Measurements from ENCODE around the gene GFPT2. TPM values are rescaled to one million over a fixed set of nuclear protein-coding genes. Genes with fewer than 3 reads are reported as not detected.
A peak's percentile ranks its signal among the peaks of the same experiment; 100 is the strongest.

GFPT2 gene
- total and polyA plus RNA-seq, 2 of the 4 experiments (the other 2 are of a cell fraction), result 20.3 to 20.8 TPM

DNA sequence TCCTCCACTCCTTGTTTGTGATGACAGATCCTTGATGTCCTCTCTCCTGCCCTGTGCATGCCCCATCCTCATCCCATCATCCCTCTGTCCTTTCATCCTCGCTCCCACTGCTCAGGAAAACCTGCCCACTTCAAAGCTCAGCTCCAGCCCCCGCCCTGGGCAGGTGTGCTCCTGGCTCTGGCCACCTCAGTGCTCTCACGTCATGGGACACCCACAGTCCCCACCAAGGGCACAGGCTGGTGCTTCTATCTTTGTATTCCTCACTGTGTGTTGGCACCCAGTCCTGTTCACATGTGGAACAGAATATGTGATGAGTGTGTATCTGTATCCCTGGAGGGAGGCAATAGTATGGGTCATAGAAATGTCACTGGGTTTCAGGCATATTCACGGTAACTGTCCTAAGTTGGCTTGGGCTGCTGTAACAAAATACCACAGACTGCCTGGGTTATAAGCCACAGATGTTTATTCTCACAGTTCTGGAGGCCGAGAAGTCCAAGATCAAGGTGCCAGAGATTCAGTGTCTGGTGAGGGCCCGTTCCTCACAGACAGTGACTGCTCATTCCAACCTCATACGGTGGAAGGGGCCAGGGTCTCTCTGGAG, 13.5 kb downstream of the GFPT2 start:
- Histone ChIP-seq H3K9me1 (ENCODE audit: insufficient read depth, low read length) (peaks cover 7% of the 10 kb centered on the region; the same call in 1 of the 2 replicates), H4K8ac (ENCODE audit: low read depth in 2 of 2, low read length in 2 of 2) (no peak overlapping the region), H3K4me2 (ENCODE audit: low read depth, low read length) (no peak overlapping the region), H3K27ac (ENCODE audit: insufficient read depth, low read length) (no peak overlapping the region), H3K27me3 (ENCODE audit: control insufficient read depth, insufficient read depth, low read length) (no peaks in the 10 kb centered on the region), H3K14ac (replicated peaks; ENCODE audit: low read depth, low read length) (no peak overlapping the region), H3K79me1 (ENCODE audit: low read depth in 1 of 2, low read length in 2 of 2) (peaks cover 0 to 19% of the 10 kb centered on the region in 2 experiments; a peak in 3 of 4 replicates), H2BK20ac (ENCODE audit: low read depth, low read length) (no peak overlapping the region), H4K91ac (ENCODE audit: insufficient read depth, low read depth, low read length) (no peak overlapping the region), H3K4me3 (ENCODE audit: insufficient read depth, low read depth, low read length) (no peak overlapping the region), H3K23ac (ENCODE audit: low read depth, low read length) (no peak overlapping the region), H3K9me3 (ENCODE audit: control insufficient read depth, insufficient read depth, low read length) (no peaks in the 10 kb centered on the region), H3K18ac (ENCODE audit: low read depth, low read length) (no peak overlapping the region), H3K9ac (ENCODE audit: low read depth, low read length) (no peak overlapping the region), H4K5ac (ENCODE audit: low read depth, low read length) (no peak overlapping the region), H4K20me1 (ENCODE audit: insufficient read depth, low read length) (peaks cover 7% of the 10 kb centered on the region; the same call in 1 of the 2 replicates), H3K56ac (ENCODE audit: extremely low read depth, insufficient read depth, low read length) (no peak overlapping the region), H3K4me1 (ENCODE audit: control insufficient read depth, insufficient read depth, low read length) (peaks cover 7% of the 10 kb centered on the region; the same call in 1 of the 2 replicates), H2AK5ac (ENCODE audit: low read depth, low read length) (peak overlapping the region; percentile 39; the same call in 1 of the 2 replicates), H2AK9ac (replicated peaks; ENCODE audit: low read depth, low read length, poor library complexity) (peak overlapping the region; percentile 1), H3K36me3 (ENCODE audit: control insufficient read depth, insufficient read depth, low read length) (peaks cover 23% of the 10 kb centered on the region), H2BK120ac (ENCODE audit: low read depth, low read length) (no peak overlapping the region), H2AFZ (replicated peaks; ENCODE audit: low read length, poor library complexity) (no peak overlapping the region), H2BK5ac (ENCODE audit: low read depth, low read length, poor library complexity, severe bottlenecking) (no peak overlapping the region), H3K4ac (ENCODE audit: low read depth, low read length) (no peak overlapping the region), H2BK15ac (ENCODE audit: low read depth, low read length) (no peak overlapping the region)
- 88% methylated on average over 3 of the region's 7 CpGs; no CpG with 5 or more reads in 1 of the 2 experiments for WGBS, 2 experiments (ENCODE audit: extremely low coverage in 2 of 2, insufficient read length in 1 of 2)
- POLR2A ChIA-PET (ENCODE audit: unreplicated experiment), result no interaction called here
- in situ Hi-C loops (cut with MboI; ENCODE audit: low sequenced_read_pairs) (no loop called here), dilution Hi-C loops (cut with HindIII; ENCODE audit: low sequenced_read_pairs, unreplicated experiment) (no loop called here), intact Hi-C loops (cut with micrococcal nuclease) (no loop called here)
- DNase-seq, result no peak
- TF ChIP-seq RCOR1 (IDR thresholded peaks at IDR 0.05; ENCODE audit: insufficient replicate concordance, low read length) (no peak), FOS (IDR thresholded peaks at IDR 0.05; ENCODE audit: low read depth, low read length) (no peak), RAD21 (IDR thresholded peaks at IDR 0.05; ENCODE audit: low read length) (no peak), SMC3 (IDR thresholded peaks at IDR 0.05; ENCODE audit: low read depth, low read length) (no peak), USF2 (IDR thresholded peaks at IDR 0.05; ENCODE audit: low read depth, low read length) (no peak), RFX5 (IDR thresholded peaks at IDR 0.05; ENCODE audit: low read depth, low read length) (no peak), POLR2A (IDR thresholded peaks at IDR 0.05; ENCODE audit: low read depth, low read length) (no peak), NFE2L2 (IDR thresholded peaks at IDR 0.05; ENCODE audit: low read depth, low read length) (no peak), CHD1 (IDR thresholded peaks at IDR 0.05; ENCODE audit: low read depth, low read length) (no peak), CEBPB (IDR thresholded peaks at IDR 0.05; ENCODE audit: low read depth, low read length) (no peak)
- no TSS peak for BruUV-seq (replicated peaks)
- ATAC-seq (ENCODE audit: low read depth), result no peak
- CTCF ChIA-PET, result no interaction called here

Measured in IMR-90 (cell line).